HEK293 (cell line): Measurements from ENCODE around the gene TESK1.

Experiments used
- CTCF ChIA-PET: fragments of 350-600 bp; formaldehyde crosslinking; extraction: SDS; loops from one replicate; lab custom pipeline; 2021; ENCODE audit warnings: antibody characterized with exemption; lab: Yijun Ruan, JAX
- POLR2A ChIA-PET: fragments of 300-600 bp; formaldehyde crosslinking; extraction: SDS; loops from one replicate; lab custom pipeline; 2020; ENCODE audit warnings: antibody characterized with exemption, inconsistent platforms; lab: Yijun Ruan, JAX
- H3K27ac ChIP-seq: fragments of 200-500 bp; sonication (Bioruptor generic); 2 replicates; pipeline ENCODE4 v1.5.1; 2014; ENCODE audit warnings: low read depth, low read length, control low read depth, inconsistent platforms; ENCODE audit errors: extremely low read depth
- H3K36me3 ChIP-seq, 2 experiments: fragments of 200-500 bp in 1 of 2; sonication (Bioruptor generic) in 1 of 2; 1 replicate in 1 of 2; 2 replicates in 1 of 2; pipeline ENCODE4 v1.5.1; 2014 to 2017; ENCODE audit warnings: inconsistent platforms in 2 of 2, low read length in 2 of 2; ENCODE audit not compliant: control insufficient read depth in 2 of 2, insufficient read depth in 1 of 2
- H3K4me1 ChIP-seq: fragments of 200-500 bp; sonication (Bioruptor generic); 2 replicates; pipeline ENCODE4 v1.5.1; 2014; ENCODE audit warnings: mild to moderate bottlenecking, low read length, inconsistent platforms; ENCODE audit not compliant: control insufficient read depth, insufficient read depth
- H3K4me3 ChIP-seq: 2 replicates; pipeline ENCODE4 v1.5.1; 2011; ENCODE audit warnings: low read depth, mild to moderate bottlenecking, control low read depth, low read length, moderate library complexity
- H3K9me3 ChIP-seq: fragments of 200-500 bp; sonication (Bioruptor generic); 2 replicates; pipeline ENCODE4 v1.5.1; 2014; ENCODE audit warnings: low read depth, low read length, inconsistent platforms; ENCODE audit not compliant: control insufficient read depth, insufficient read depth
- ATF2 ChIP-seq: fragments of 450-650 bp; formaldehyde crosslinking; IDR thresholded peaks from 2 replicates; pipeline ENCODE4 v1.5.1; 2016; ENCODE audit warnings: missing biosample characterization, missing genetic modification characterization, low read depth
- HOXA7 ChIP-seq: sonication (generic); formaldehyde crosslinking; IDR thresholded peaks from 2 replicates; pipeline ENCODE4 v1.8.1; 2022; ENCODE audit warnings: missing genetic modification reagents, borderline replicate concordance
- KLF8 ChIP-seq: fragments of 450-650 bp; formaldehyde crosslinking; IDR thresholded peaks from 2 replicates; pipeline ENCODE4 v1.5.1; 2016; ENCODE audit warnings: missing biosample characterization, missing genetic modification characterization
- OVOL3 ChIP-seq: fragments of 450-650 bp; formaldehyde crosslinking; IDR thresholded peaks from 2 replicates; pipeline ENCODE4 v1.5.1; 2016; ENCODE audit warnings: missing biosample characterization, missing genetic modification characterization
- ZEB2 ChIP-seq: fragments of 450-650 bp; formaldehyde crosslinking; IDR thresholded peaks from 2 replicates; pipeline ENCODE4 v1.5.1; 2016; ENCODE audit warnings: missing biosample characterization, missing genetic modification characterization
- ZFP3 ChIP-seq: fragments of 450-650 bp; formaldehyde crosslinking; IDR thresholded peaks from 2 replicates; pipeline ENCODE4 v1.5.1; 2016; ENCODE audit warnings: low read depth, missing biosample characterization, missing genetic modification characterization
- ZNF112 ChIP-seq: fragments of 450-650 bp; formaldehyde crosslinking; IDR thresholded peaks from 2 replicates; pipeline ENCODE4 v1.5.0; 2017; ENCODE audit warnings: missing biosample characterization, missing genetic modification characterization
- ZNF211 ChIP-seq: fragments of 450-650 bp; formaldehyde crosslinking; IDR thresholded peaks from 2 replicates; pipeline ENCODE4 v1.5.1; 2016; ENCODE audit warnings: low read depth, missing biosample characterization, missing genetic modification characterization
- ZNF24 ChIP-seq: fragments of 450-650 bp; formaldehyde crosslinking; IDR thresholded peaks from 2 replicates; pipeline ENCODE4 v1.5.1; 2016; ENCODE audit warnings: missing biosample characterization, missing genetic modification characterization
- ZNF274 ChIP-seq, 2 experiments: fragments of 200-500 bp in 1 of 2; fragments of 450-650 bp in 1 of 2; sonication (Bioruptor generic) in 1 of 2; formaldehyde crosslinking in 1 of 2; IDR thresholded peaks; 2 replicates each; pipeline versions ENCODE4 v1.5.1 to v1.6.1; 2014 to 2016; ENCODE audit warnings: borderline replicate concordance in 1 of 2, inconsistent platforms in 1 of 2, low read length in 1 of 2, missing biosample characterization in 1 of 2, missing genetic modification characterization in 1 of 2
- ZNF510 ChIP-seq: fragments of 450-650 bp; formaldehyde crosslinking; IDR thresholded peaks from 2 replicates; pipeline ENCODE4 v1.5.1; 2018; ENCODE audit warnings: mild to moderate bottlenecking, missing genetic modification characterization, missing biosample characterization; ENCODE audit not compliant: insufficient replicate concordance
- ZNF561 ChIP-seq: fragments of 450-650 bp; IDR thresholded peaks from 2 replicates; pipeline ENCODE4 v1.5.1; 2018; ENCODE audit warnings: missing biosample characterization, missing genetic modification characterization, borderline replicate concordance
- ZNF600 ChIP-seq: fragments of 450-650 bp; formaldehyde crosslinking; IDR thresholded peaks from 2 replicates; pipeline ENCODE4 v1.5.1; 2016; ENCODE audit warnings: missing biosample characterization, missing genetic modification characterization
- ZNF629 ChIP-seq: fragments of 450-650 bp; formaldehyde crosslinking; IDR thresholded peaks from 2 replicates; pipeline ENCODE4 v1.5.1; 2017; ENCODE audit warnings: missing biosample characterization, missing genetic modification characterization
- ZNF658 ChIP-seq: fragments of 450-650 bp; formaldehyde crosslinking; IDR thresholded peaks from 2 replicates; pipeline ENCODE4; 2016; ENCODE audit warnings: missing biosample characterization, missing genetic modification characterization
- ZNF701 ChIP-seq: fragments of 450-650 bp; formaldehyde crosslinking; IDR thresholded peaks from 2 replicates; pipeline ENCODE4 v1.5.1; 2016; ENCODE audit warnings: missing biosample characterization, missing genetic modification characterization
- TF ChIP-seq, protein P1 (sequence below): fragments of 450-650 bp; formaldehyde crosslinking; IDR thresholded peaks from 2 replicates; pipeline ENCODE4 v1.5.1; 2016; ENCODE audit warnings: missing biosample characterization, missing genetic modification characterization

The TESK1 gene

GRCh38 chr9:35651956-35652828 is 47.1 kb downstream of the TESK1 start (continued):
- TF ChIP-seq, protein P1, sequence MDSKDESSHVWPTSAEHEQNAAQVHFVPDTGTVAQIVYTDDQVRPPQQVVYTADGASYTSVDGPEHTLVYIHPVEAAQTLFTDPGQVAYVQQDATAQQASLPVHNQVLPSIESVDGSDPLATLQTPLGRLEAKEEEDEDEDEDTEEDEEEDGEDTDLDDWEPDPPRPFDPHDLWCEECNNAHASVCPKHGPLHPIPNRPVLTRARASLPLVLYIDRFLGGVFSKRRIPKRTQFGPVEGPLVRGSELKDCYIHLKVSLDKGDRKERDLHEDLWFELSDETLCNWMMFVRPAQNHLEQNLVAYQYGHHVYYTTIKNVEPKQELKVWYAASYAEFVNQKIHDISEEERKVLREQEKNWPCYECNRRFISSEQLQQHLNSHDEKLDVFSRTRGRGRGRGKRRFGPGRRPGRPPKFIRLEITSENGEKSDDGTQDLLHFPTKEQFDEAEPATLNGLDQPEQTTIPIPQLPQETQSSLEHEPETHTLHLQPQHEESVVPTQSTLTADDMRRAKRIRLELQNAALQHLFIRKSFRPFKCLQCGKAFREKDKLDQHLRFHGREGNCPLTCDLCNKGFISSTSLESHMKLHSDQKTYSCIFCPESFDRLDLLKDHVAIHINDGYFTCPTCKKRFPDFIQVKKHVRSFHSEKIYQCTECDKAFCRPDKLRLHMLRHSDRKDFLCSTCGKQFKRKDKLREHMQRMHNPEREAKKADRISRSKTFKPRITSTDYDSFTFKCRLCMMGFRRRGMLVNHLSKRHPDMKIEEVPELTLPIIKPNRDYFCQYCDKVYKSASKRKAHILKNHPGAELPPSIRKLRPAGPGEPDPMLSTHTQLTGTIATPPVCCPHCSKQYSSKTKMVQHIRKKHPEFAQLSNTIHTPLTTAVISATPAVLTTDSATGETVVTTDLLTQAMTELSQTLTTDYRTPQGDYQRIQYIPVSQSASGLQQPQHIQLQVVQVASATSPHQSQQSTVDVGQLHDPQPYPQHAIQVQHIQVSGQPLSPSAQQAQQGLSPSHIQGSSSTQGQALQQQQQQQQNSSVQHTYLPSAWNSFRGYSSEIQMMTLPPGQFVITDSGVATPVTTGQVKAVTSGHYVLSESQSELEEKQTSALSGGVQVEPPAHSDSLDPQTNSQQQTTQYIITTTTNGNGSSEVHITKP (tag by site-specific recombination), result peak; percentile 94
- TF ChIP-seq ZNF510 (tag by site-specific recombination), result no peak
- TF ChIP-seq ZNF24 (tag by site-specific recombination), result no peak
- 0 out of 2 replicates have a peak, but pooled peaks have one; percentile 21 for TF ChIP-seq ZNF629 (tag by site-specific recombination)

DNA sequence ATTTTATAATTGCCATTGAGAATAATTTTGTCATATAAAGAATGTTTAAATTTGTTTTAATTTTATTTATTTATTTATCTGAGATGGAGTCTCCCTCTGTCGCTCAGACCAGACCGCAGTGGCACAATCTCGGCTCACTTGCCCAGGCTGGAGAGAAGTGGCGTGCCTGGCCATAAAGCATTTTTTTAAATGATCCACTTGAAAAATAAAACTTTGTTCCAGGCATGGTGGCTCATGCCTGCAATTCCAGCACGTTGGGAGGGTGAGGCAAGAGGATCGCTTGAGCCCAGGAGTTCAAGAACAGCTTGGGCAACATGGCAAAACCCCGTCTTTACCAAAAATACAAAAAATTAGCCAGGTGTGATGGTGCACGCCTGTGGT is 47.8 kb downstream of the TESK1 start:
- ChIA-PET POLR2A (interaction anchor here (0.6 to 1.5 kb wide), 3 partner anchors 12 to 1900 kb away, joined by 3 to 5 read pairs (median 4); partner anchors contain the start of gene ARHGEF39), CTCF (no interaction called here)
- Histone ChIP-seq H3K27ac (no peak overlapping the region), H3K9me3 (no peaks in the 10 kb centered on the region), H3K36me3 (no peaks in the 10 kb centered on the region), H3K4me3 (no peak overlapping the region), H3K4me1 (no peaks in the 10 kb centered on the region)
- TF ChIP-seq KLF8 (tag by site-specific recombination), result no peak
- TF ChIP-seq, protein P1 (tag by site-specific recombination), result peak; percentile 8; the same call in 1 of the 2 replicates

GRCh38 chr9:35653611-35654010 is 48.5 kb downstream of the TESK1 start:
- CTCF ChIA-PET, result interaction anchor here (0.7 kb wide), 1 partner anchor 1642 kb away, joined by 3 read pairs; no protein-coding TSS in a partner anchor
- POLR2A ChIA-PET, result interaction anchor here (0.6 kb wide), 1 partner anchor 54 kb away, joined by 3 read pairs; no protein-coding TSS in a partner anchor
- H3K4me1 ChIP-seq, result no peaks in the 10 kb centered on the region

GRCh38 chr9:35656348-35656747 is 51.3 kb downstream of the TESK1 start:
- CTCF ChIA-PET, result interaction anchor here (1.1 to 14.5 kb wide), 8 partner anchors 9 to 226 kb away, joined by 4 to 157 read pairs (median 12); partner anchors contain the start of genes ARHGEF39, TLN1 and TPM2
- TF ChIP-seq ZNF211 (tag by site-specific recombination) (no peak), OVOL3 (no peak), ZNF600 (tag by site-specific recombination) (no peak), ATF2 (tag by site-specific recombination) (no peak), ZNF701 (tag by site-specific recombination) (no peak), ZNF561 (tag by site-specific recombination) (no peak)

More at GRCh38 chr9:35653611-35654010, 48.5 kb downstream of the TESK1 start:
- H3K36me3 ChIP-seq, result no peaks in the 10 kb centered on the region
- H3K9me3 ChIP-seq, result no peaks in the 10 kb centered on the region
- H3K27ac ChIP-seq, result no peak overlapping the region
- no peak for TF ChIP-seq ZFP3 (tag by site-specific recombination)
- TF ChIP-seq HOXA7, result no peak
- TF ChIP-seq ZNF658, result no peak
- TF ChIP-seq ZNF112 (tag by site-specific recombination), result no peak
- TF ChIP-seq ZNF600 (tag by site-specific recombination), result no peak
- no peak for TF ChIP-seq ZNF274 (IDR thresholded peaks at IDR 0.05; ENCODE audit: low read length)
- TF ChIP-seq ZNF274 (tag by site-specific recombination; IDR thresholded peaks at IDR 0.05; ENCODE audit: borderline replicate concordance), result no peak
- TF ChIP-seq ZEB2 (tag by site-specific recombination), result no peak
- H3K4me3 ChIP-seq, result no peak overlapping the region

More at GRCh38 chr9:35656348-35656747, 51.3 kb downstream of the TESK1 start:
- Histone ChIP-seq H3K36me3 (peaks cover 1 to 14% of the 10 kb centered on the region in 2 experiments; a peak in 2 of 3 replicates), H3K4me1 (peaks cover 8% of the 10 kb centered on the region; the same call in 1 of the 2 replicates), H3K4me3 (no peak overlapping the region), H3K27ac (no peak overlapping the region), H3K9me3 (no peaks in the 10 kb centered on the region)
- POLR2A ChIA-PET, result interaction anchor here (0.7 to 4.3 kb wide), 5 partner anchors 9 to 101 kb away, joined by 4 to 41 read pairs (median 7); partner anchors contain the start of genes CREB3 and TLN1
